ENCODE measurements around the gene CLEC16A. TPM values are rescaled to one million over a fixed set of nuclear protein-coding genes. Genes with fewer than 3 reads are reported as not detected.

Gene CLEC16A
- total and polyA plus RNA-seq, 2 experiments from 2014 or later: 9.9 to 24.1 TPM

DNA sequence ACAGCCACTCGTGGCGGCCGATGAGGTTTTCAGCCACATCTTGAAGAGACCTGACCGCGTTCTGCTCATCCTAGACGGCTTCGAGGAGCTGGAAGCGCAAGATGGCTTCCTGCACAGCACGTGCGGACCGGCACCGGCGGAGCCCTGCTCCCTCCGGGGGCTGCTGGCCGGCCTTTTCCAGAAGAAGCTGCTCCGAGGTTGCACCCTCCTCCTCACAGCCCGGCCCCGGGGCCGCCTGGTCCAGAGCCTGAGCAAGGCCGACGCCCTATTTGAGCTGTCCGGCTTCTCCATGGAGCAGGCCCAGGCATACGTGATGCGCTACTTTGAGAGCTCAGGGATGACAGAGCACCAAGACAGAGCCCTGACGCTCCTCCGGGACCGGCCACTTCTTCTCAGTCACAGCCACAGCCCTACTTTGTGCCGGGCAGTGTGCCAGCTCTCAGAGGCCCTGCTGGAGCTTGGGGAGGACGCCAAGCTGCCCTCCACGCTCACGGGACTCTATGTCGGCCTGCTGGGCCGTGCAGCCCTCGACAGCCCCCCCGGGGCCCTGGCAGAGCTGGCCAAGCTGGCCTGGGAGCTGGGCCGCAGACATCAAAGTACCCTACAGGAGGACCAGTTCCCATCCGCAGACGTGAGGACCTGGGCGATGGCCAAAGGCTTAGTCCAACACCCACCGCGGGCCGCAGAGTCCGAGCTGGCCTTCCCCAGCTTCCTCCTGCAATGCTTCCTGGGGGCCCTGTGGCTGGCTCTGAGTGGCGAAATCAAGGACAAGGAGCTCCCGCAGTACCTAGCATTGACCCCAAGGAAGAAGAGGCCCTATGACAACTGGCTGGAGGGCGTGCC lies 37.2 kb upstream of the CLEC16A start:
- H3K4me3 ChIP-seq: no peak overlapping the region
- H3K36me3 ChIP-seq (ENCODE audit: insufficient read depth): no peaks in the 10 kb centered on the region
- no peaks in the 10 kb centered on the region for H3K9me2 ChIP-seq (ENCODE audit: insufficient read depth)
- no peaks in the 10 kb centered on the region for H4K20me1 ChIP-seq (replicated peaks; ENCODE audit: insufficient read depth)
- Mint-ChIP-seq H3K36me3 (ENCODE audit: low read depth) (no peaks in the 10 kb centered on the region; the same call in 2 of the 3 replicates), H3K9me3 (no peaks in the 10 kb centered on the region; the same call in 2 of the 3 replicates), H3K27me3 (ENCODE audit: insufficient read depth, low read depth, poor library complexity) (no peaks in the 10 kb centered on the region), H3K27ac (no peak overlapping the region), H3K4me1 (no peaks in the 10 kb centered on the region; the same call in 2 of the 3 replicates), H3K4me3 (no peak overlapping the region)
- H3F3A ChIP-seq (replicated peaks; ENCODE audit: low read depth): no peaks in the 10 kb centered on the region
- ATAC-seq (peak; percentile 55; the same call in 2 of the 3 replicates), DNase-seq (ENCODE audit: low spot score) (peak; percentile 27)
- H3K27me3 ChIP-seq (ENCODE audit: insufficient read depth): no peaks in the 10 kb centered on the region
- H3K79me2 ChIP-seq (replicated peaks; ENCODE audit: insufficient read depth): no peaks in the 10 kb centered on the region
- no peak overlapping the region; the same call in 1 of the 2 replicates for H2AFZ ChIP-seq
- no peak overlapping the region for H3K4me2 ChIP-seq
- TF ChIP-seq EZH2 (IDR thresholded peaks at IDR 0.05; ENCODE audit: low read depth, unreplicated experiment) (no peak), STAT1 (IDR thresholded peaks at IDR 0.05; ENCODE audit: unreplicated experiment) (no peak), JUNB (IDR thresholded peaks at IDR 0.05; ENCODE audit: unreplicated experiment) (no peak), ZNF114 (CRISPR knock-in tag; IDR thresholded peaks at IDR 0.05) (no peak)
- TF ChIP-seq, protein P1, sequence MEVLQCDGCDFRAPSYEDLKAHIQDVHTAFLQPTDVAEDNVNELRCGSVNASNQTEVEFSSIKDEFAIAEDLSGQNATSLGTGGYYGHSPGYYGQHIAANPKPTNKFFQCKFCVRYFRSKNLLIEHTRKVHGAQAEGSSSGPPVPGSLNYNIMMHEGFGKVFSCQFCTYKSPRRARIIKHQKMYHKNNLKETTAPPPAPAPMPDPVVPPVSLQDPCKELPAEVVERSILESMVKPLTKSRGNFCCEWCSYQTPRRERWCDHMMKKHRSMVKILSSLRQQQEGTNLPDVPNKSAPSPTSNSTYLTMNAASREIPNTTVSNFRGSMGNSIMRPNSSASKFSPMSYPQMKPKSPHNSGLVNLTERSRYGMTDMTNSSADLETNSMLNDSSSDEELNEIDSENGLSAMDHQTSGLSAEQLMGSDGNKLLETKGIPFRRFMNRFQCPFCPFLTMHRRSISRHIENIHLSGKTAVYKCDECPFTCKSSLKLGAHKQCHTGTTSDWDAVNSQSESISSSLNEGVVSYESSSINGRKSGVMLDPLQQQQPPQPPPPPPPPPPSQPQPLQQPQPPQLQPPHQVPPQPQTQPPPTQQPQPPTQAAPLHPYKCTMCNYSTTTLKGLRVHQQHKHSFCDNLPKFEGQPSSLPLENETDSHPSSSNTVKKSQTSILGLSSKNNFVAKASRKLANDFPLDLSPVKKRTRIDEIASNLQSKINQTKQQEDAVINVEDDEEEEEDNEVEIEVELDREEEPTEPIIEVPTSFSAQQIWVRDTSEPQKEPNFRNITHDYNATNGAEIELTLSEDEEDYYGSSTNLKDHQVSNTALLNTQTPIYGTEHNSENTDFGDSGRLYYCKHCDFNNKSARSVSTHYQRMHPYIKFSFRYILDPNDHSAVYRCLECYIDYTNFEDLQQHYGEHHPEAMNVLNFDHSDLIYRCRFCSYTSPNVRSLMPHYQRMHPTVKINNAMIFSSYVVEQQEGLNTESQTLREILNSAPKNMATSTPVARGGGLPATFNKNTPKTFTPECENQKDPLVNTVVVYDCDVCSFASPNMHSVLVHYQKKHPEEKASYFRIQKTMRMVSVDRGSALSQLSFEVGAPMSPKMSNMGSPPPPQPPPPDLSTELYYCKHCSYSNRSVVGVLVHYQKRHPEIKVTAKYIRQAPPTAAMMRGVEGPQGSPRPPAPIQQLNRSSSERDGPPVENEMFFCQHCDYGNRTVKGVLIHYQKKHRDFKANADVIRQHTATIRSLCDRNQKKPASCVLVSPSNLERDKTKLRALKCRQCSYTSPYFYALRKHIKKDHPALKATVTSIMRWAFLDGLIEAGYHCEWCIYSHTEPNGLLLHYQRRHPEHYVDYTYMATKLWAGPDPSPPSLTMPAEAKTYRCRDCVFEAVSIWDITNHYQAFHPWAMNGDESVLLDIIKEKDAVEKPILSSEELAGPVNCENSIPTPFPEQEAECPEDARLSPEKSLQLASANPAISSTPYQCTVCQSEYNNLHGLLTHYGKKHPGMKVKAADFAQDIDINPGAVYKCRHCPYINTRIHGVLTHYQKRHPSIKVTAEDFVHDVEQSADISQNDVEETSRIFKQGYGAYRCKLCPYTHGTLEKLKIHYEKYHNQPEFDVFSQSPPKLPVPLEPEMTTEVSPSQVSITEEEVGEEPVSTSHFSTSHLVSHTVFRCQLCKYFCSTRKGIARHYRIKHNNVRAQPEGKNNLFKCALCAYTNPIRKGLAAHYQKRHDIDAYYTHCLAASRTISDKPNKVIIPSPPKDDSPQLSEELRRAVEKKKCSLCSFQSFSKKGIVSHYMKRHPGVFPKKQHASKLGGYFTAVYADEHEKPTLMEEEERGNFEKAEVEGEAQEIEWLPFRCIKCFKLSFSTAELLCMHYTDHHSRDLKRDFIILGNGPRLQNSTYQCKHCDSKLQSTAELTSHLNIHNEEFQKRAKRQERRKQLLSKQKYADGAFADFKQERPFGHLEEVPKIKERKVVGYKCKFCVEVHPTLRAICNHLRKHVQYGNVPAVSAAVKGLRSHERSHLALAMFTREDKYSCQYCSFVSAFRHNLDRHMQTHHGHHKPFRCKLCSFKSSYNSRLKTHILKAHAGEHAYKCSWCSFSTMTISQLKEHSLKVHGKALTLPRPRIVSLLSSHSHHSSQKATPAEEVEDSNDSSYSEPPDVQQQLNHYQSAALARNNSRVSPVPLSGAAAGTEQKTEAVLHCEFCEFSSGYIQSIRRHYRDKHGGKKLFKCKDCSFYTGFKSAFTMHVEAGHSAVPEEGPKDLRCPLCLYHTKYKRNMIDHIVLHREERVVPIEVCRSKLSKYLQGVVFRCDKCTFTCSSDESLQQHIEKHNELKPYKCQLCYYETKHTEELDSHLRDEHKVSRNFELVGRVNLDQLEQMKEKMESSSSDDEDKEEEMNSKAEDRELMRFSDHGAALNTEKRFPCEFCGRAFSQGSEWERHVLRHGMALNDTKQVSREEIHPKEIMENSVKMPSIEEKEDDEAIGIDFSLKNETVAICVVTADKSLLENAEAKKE (CRISPR knock-in tag; IDR thresholded peaks at IDR 0.05): no peak
- TF ChIP-seq, protein P2, sequence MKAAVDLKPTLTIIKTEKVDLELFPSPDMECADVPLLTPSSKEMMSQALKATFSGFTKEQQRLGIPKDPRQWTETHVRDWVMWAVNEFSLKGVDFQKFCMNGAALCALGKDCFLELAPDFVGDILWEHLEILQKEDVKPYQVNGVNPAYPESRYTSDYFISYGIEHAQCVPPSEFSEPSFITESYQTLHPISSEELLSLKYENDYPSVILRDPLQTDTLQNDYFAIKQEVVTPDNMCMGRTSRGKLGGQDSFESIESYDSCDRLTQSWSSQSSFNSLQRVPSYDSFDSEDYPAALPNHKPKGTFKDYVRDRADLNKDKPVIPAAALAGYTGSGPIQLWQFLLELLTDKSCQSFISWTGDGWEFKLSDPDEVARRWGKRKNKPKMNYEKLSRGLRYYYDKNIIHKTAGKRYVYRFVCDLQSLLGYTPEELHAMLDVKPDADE (IDR thresholded peaks at IDR 0.05): no peak
- TF ChIP-seq, protein P3, sequence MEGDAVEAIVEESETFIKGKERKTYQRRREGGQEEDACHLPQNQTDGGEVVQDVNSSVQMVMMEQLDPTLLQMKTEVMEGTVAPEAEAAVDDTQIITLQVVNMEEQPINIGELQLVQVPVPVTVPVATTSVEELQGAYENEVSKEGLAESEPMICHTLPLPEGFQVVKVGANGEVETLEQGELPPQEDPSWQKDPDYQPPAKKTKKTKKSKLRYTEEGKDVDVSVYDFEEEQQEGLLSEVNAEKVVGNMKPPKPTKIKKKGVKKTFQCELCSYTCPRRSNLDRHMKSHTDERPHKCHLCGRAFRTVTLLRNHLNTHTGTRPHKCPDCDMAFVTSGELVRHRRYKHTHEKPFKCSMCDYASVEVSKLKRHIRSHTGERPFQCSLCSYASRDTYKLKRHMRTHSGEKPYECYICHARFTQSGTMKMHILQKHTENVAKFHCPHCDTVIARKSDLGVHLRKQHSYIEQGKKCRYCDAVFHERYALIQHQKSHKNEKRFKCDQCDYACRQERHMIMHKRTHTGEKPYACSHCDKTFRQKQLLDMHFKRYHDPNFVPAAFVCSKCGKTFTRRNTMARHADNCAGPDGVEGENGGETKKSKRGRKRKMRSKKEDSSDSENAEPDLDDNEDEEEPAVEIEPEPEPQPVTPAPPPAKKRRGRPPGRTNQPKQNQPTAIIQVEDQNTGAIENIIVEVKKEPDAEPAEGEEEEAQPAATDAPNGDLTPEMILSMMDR (conservative IDR thresholded peaks at IDR 0.05; ENCODE audit: low read depth in 2 of 2): no peak
- H3K4me1 ChIP-seq (ENCODE audit: insufficient read depth): no peaks in the 10 kb centered on the region
- no peak overlapping the region for H3K27ac ChIP-seq (ENCODE audit: low read depth)

Measured in GM23338 (cell line).